Left lung (tissue), 10 donors: ENCODE measurements around the gene COASY. TPM values are rescaled to one million over a fixed set of nuclear protein-coding genes. Genes with fewer than 3 reads are reported as not detected.

ENCODE experiments used
- ATAC-seq: fragments of 200-7000 bp; cut with Tn5 transposase; one replicate; pipeline ENCODE4 v1.9.1; 2020; ENCODE audit warnings: moderate library complexity
- DNase-seq, 4 donors: peaks; one replicate each; pipeline ENCODE4 v3.0.0-alpha.2; 2013 to 2020
- H3K27ac ChIP-seq, 2 donors: fragments of 200-600 bp; sonication (generic) in 1 of 2; one replicate each; pipeline versions ENCODE4 v1.5.0 to v1.8.0; 2020 to 2021
- H3K27me3 ChIP-seq, 2 donors: fragments of 200-600 bp; sonication (generic) in 1 of 2; one replicate each; pipeline versions ENCODE4 v1.5.0 to v1.8.0; 2020 to 2021
- H3K36me3 ChIP-seq, 2 donors: fragments of 200-600 bp; sonication (generic) in 1 of 2; one replicate each; pipeline versions ENCODE4 v1.5.0 to v1.8.0; 2020 to 2021
- H3K4me1 ChIP-seq, 2 donors: fragments of 200-600 bp; one replicate each; pipeline ENCODE4 v1.8.0; 2021
- H3K4me3 ChIP-seq, 2 donors: fragments of 200-600 bp; sonication (generic) in 1 of 2; one replicate each; pipeline versions ENCODE4 v1.5.0 to v1.8.0; 2020 to 2021; ENCODE audit warnings: mild to moderate bottlenecking in 1 of 2
- H3K9me3 ChIP-seq, 2 donors: fragments of 200-600 bp; sonication (generic) in 1 of 2; one replicate each; pipeline versions ENCODE4 v1.5.0 to v1.8.0; 2020 to 2021
- CTCF ChIP-seq, 2 donors: fragments of 200-600 bp; sonication (generic) in 1 of 2; IDR thresholded peaks; one replicate each; pipeline versions ENCODE4 v1.5.0 to v1.8.0; 2021; ENCODE audit warnings: antibody characterized with exemption in 2 of 2
- intact Hi-C, 2 donors: fragments of 100-400 bp; cut with DNase I; formaldehyde crosslinking; loops; one replicate each; pipeline versions ENCODE4 v1.11.2 to v1.14.2; 2022
- polyA plus RNA-seq, 6 donors: library from polyadenylated mRNA; unstranded; fragments of 120-200 nt; gene quantifications; one replicate each; pipeline ENCODE4 v1.2.1, GENCODE V29; 2013; ENCODE audit not compliant: insufficient read length in 6 of 6
- total RNA-seq, 2 donors: library from RNA; stranded (reverse); fragmentation: NEBNext Ultra II Directional; extraction: Animal tissue kit (Norgen Biotek cat#: 25700); gene quantifications; one replicate each; pipeline ENCODE4 v1.2.1, GENCODE V29; 2021
- donor health status: DM: no; HTN: yes; CAD: no.
- donor health status: DM: no; HTN: no; CAD: no.

The COASY gene
- total and polyA plus RNA-seq, 8 donors, result 41.1 to 116 (median 43.7) TPM

GRCh38 chr17:42527932-42528331, 34.0 kb upstream of the COASY start:
- no peak for TF ChIP-seq CTCF (IDR thresholded peaks at IDR 0.05)
- no peaks in the 10 kb centered on the region for H3K9me3 ChIP-seq
- DNase-seq (no peak), ATAC-seq (no peak)
- H3K4me3 ChIP-seq, result no peak overlapping the region
- no peaks in the 10 kb centered on the region for H3K27me3 ChIP-seq
- peaks cover 12 to 39% of the 10 kb centered on the region in 2 donors for H3K4me1 ChIP-seq
- no peak overlapping the region for H3K27ac ChIP-seq
- peaks cover 0 to 7% of the 10 kb centered on the region in 2 donors for H3K36me3 ChIP-seq
- intact Hi-C loops, result loop anchor here in 1 of 2 donors (5.0 kb wide), 1 partner anchor 206 kb away; no protein-coding TSS in a partner anchor

- no peak overlapping the region for H3K27ac ChIP-seq
- H3K36me3 ChIP-seq, result no peaks in the 10 kb centered on the region
- no peak for ATAC-seq
- H3K4me3 ChIP-seq, result no peak overlapping the region
- DNase-seq, result no peak
- no peak for TF ChIP-seq CTCF (IDR thresholded peaks at IDR 0.05)
- H3K27me3 ChIP-seq, result no peaks in the 10 kb centered on the region
- peaks cover 12 to 34% of the 10 kb centered on the region in 2 donors for H3K4me1 ChIP-seq
- H3K9me3 ChIP-seq, result no peaks in the 10 kb centered on the region
- intact Hi-C loops, result loop anchor here in 1 of 2 donors (5.0 kb wide), 1 partner anchor 207 kb away; no protein-coding TSS in a partner anchor
Observed at GRCh38 chr17:42529061-42529460, 32.9 kb upstream of the COASY start.

- TF ChIP-seq CTCF (IDR thresholded peaks at IDR 0.05), result no peak
- Histone ChIP-seq H3K9me3 (no peaks in the 10 kb centered on the region), H3K4me3 (no peak overlapping the region), H3K27ac (no peak overlapping the region), H3K4me1 (peaks cover 14 to 40% of the 10 kb centered on the region in 2 donors), H3K27me3 (no peaks in the 10 kb centered on the region), H3K36me3 (no peaks in the 10 kb centered on the region)
- intact Hi-C loops, result no loop called here
- ATAC-seq, result no peak
- no peak for DNase-seq
Observed at GRCh38 chr17:42530952-42531454, 30.9 kb upstream of the COASY start.

GRCh38 chr17:42531455-42532354, 30.2 kb upstream of the COASY start:
- TF ChIP-seq CTCF (IDR thresholded peaks at IDR 0.05), result peak; percentile 40 to 57
- peaks cover 9 to 36% of the 10 kb centered on the region in 2 donors for H3K4me1 ChIP-seq
- peak; percentile 49 to 94 (median 68) for DNase-seq

More at GRCh38 chr17:42531455-42532354, 30.2 kb upstream of the COASY start:
- H3K9me3 ChIP-seq, result no peaks in the 10 kb centered on the region
- peak overlapping the region; percentile 65 to 81 for H3K27ac ChIP-seq
- no peaks in the 10 kb centered on the region for H3K27me3 ChIP-seq
- ATAC-seq, result peak; percentile 37
- intact Hi-C loops, result no loop called here
- no peaks in the 10 kb centered on the region for H3K36me3 ChIP-seq
- H3K4me3 ChIP-seq, result peak overlapping the region; percentile 31 to 45
